OCI-LY3 (cell line): Measurements from ENCODE around the gene RAPGEF5.

ENCODE experiments used
- H2AFZ ChIP-seq: fragments of 200-600, 300-600 bp; shearing (Covaris generic); 2 replicates; pipeline ENCODE4 v1.6.0; 2014; ENCODE audit warnings: antibody characterized with exemption, low read depth, low read length
- H3K27ac ChIP-seq: fragments of 200-600, 300-600 bp; sonication (generic); 2 replicates; pipeline ENCODE4 v1.5.1; 2014; ENCODE audit warnings: mild to moderate bottlenecking, low read length, moderate library complexity, mixed read lengths
- H3K27me3 ChIP-seq: fragments of 200-600, 300-600 bp; sonication (generic); 2 replicates; pipeline ENCODE4 v1.6.1; 2014; ENCODE audit warnings: low read depth, low read length, mixed read lengths
- H3K36me3 ChIP-seq: fragments of 200-600, 300-600 bp; sonication (generic); replicated peaks from 2 replicates; pipeline ENCODE3; 2014; ENCODE audit warnings: low read depth, low read length, mixed read lengths
- H3K4me1 ChIP-seq: fragments of 300-600, 200-600 bp; sonication (generic); 2 replicates; pipeline ENCODE4 v1.6.1; 2014; ENCODE audit warnings: low read length, mixed read lengths
- H3K4me2 ChIP-seq: fragments of 200-600, 300-600 bp; sonication (generic); 2 replicates; pipeline ENCODE4 v1.6.1; 2014; ENCODE audit warnings: low read length, mixed read lengths
- H3K4me3 ChIP-seq: fragments of 300-600, 200-600 bp; sonication (generic); 2 replicates; pipeline ENCODE4 v1.5.1; 2014; ENCODE audit warnings: antibody characterized with exemption, mild to moderate bottlenecking, low read length, moderate library complexity
- H3K79me2 ChIP-seq: fragments of 300-600, 200-600 bp; shearing (Covaris generic); 2 replicates; pipeline ENCODE4 v1.6.1; 2014; ENCODE audit warnings: mild to moderate bottlenecking, low read length, mixed read lengths
- H3K9ac ChIP-seq: fragments of 300-600, 200-600 bp; shearing (Covaris generic); 2 replicates; pipeline ENCODE4 v1.6.0; 2014; ENCODE audit warnings: mild to moderate bottlenecking, low read length, moderate library complexity
- H3K9me3 ChIP-seq: fragments of 200-600, 300-600 bp; shearing (Covaris generic); 2 replicates; pipeline ENCODE4 v1.6.1; 2014; ENCODE audit warnings: low read length, mixed read lengths; ENCODE audit not compliant: insufficient read depth
- H4K20me1 ChIP-seq: fragments of 200-600, 300-600 bp; sonication (generic); 2 replicates; pipeline ENCODE4 v1.6.1; 2016; ENCODE audit warnings: low read length, mixed read lengths; ENCODE audit not compliant: insufficient read depth
- CTCF ChIP-seq: fragments of 200-600, 300-600 bp; sonication (generic); IDR thresholded peaks from 2 replicates; pipeline ENCODE4 v1.5.1; 2014; ENCODE audit warnings: antibody characterized with exemption, low read length, low read depth
- EZH2phosphoT487 ChIP-seq: fragments of 200-600 bp; shearing (Covaris generic); IDR thresholded peaks from 2 replicates; pipeline ENCODE4 v1.6.1; 2018; ENCODE audit warnings: antibody characterized with exemption, mixed run types, low read depth

The RAPGEF5 gene

GRCh38 chr7:22192801-22193200 is 164.2 kb downstream of the RAPGEF5 start:
- H3K4me1 ChIP-seq: peaks cover 13% of the 10 kb centered on the region
- H2AFZ ChIP-seq: no peak overlapping the region
- no peak overlapping the region for H3K9ac ChIP-seq
- no peaks in the 10 kb centered on the region for H3K27me3 ChIP-seq
- H3K27ac ChIP-seq: no peak overlapping the region
- no peaks in the 10 kb centered on the region for H3K36me3 ChIP-seq
- no peak overlapping the region for H3K4me3 ChIP-seq
- no peak overlapping the region for H3K4me2 ChIP-seq
- H4K20me1 ChIP-seq: 0 out of 2 replicates have a peak, but pooled peaks cover 4% of the 10 kb centered on the region
- TF ChIP-seq EZH2phosphoT487 (no peak), CTCF (no peak)
- no peaks in the 10 kb centered on the region for H3K79me2 ChIP-seq
- no peaks in the 10 kb centered on the region for H3K9me3 ChIP-seq

GRCh38 chr7:22190736-22191135 is 166.2 kb downstream of the RAPGEF5 start:
- Histone ChIP-seq H2AFZ (no peak overlapping the region), H3K27me3 (no peaks in the 10 kb centered on the region), H3K4me2 (no peak overlapping the region), H3K4me3 (no peak overlapping the region), H3K36me3 (no peaks in the 10 kb centered on the region), H3K4me1 (peaks cover 12% of the 10 kb centered on the region), H3K27ac (no peak overlapping the region), H3K9ac (no peak overlapping the region), H3K9me3 (no peaks in the 10 kb centered on the region), H3K79me2 (no peaks in the 10 kb centered on the region), H4K20me1 (0 out of 2 replicates have a peak, but pooled peaks cover 4% of the 10 kb centered on the region)
- TF ChIP-seq CTCF (no peak), EZH2phosphoT487 (no peak)

- Histone ChIP-seq H3K9ac (no peak overlapping the region), H3K9me3 (no peaks in the 10 kb centered on the region), H3K4me2 (no peak overlapping the region), H3K4me1 (peaks cover 4% of the 10 kb centered on the region), H2AFZ (no peak overlapping the region), H3K79me2 (no peaks in the 10 kb centered on the region), H3K27me3 (no peaks in the 10 kb centered on the region), H3K36me3 (no peaks in the 10 kb centered on the region), H4K20me1 (0 out of 2 replicates have a peak, but pooled peaks cover under 1% of the 10 kb centered on the region), H3K4me3 (no peak overlapping the region), H3K27ac (no peak overlapping the region)
- no peak for TF ChIP-seq CTCF
- no peak for TF ChIP-seq EZH2phosphoT487
Observed at GRCh38 chr7:22189741-22190140, 167.2 kb downstream of the RAPGEF5 start.

GRCh38 chr7:22189230-22189629 is 167.7 kb downstream of the RAPGEF5 start:
- Histone ChIP-seq H3K4me2 (no peak overlapping the region), H3K4me3 (no peak overlapping the region), H3K9me3 (no peaks in the 10 kb centered on the region), H4K20me1 (no peaks in the 10 kb centered on the region), H3K27me3 (no peaks in the 10 kb centered on the region), H3K4me1 (peaks cover 4% of the 10 kb centered on the region), H2AFZ (no peak overlapping the region), H3K79me2 (no peaks in the 10 kb centered on the region), H3K27ac (no peak overlapping the region), H3K36me3 (no peaks in the 10 kb centered on the region), H3K9ac (no peak overlapping the region)
- no peak for TF ChIP-seq EZH2phosphoT487
- TF ChIP-seq CTCF: no peak
